GM12878 (cell line): ENCODE data around the gene TLE7. TPM values are rescaled to one million over a fixed set of nuclear protein-coding genes. Genes with fewer than 3 reads are reported as not detected.
A peak's percentile ranks its signal among the peaks of the same experiment; 100 is the strongest.

Experiments
- DPF2 ChIP-seq: fragments of 450-650 bp; IDR thresholded peaks from 2 replicates; pipeline ENCODE4 v1.6.1; 2017; ENCODE audit warnings: mild to moderate bottlenecking
- ETV6 ChIP-seq, 2 experiments: fragments of 450-650 bp in 1 of 2; IDR thresholded peaks in 1 of 2; conservative IDR thresholded peaks in 1 of 2; 2 replicates each; pipeline ENCODE4 v1.6.1; 2014; ENCODE audit warnings: antibody characterized with exemption in 1 of 2, borderline replicate concordance in 1 of 2, low read depth in 1 of 2, mild to moderate bottlenecking in 1 of 2, moderate library complexity in 1 of 2
- GABPA ChIP-seq: IDR thresholded peaks from 2 replicates; pipeline ENCODE4 v1.6.1; 2014; ENCODE audit warnings: antibody characterized with exemption, low read depth, mild to moderate bottlenecking, inconsistent platforms
- IRF4 ChIP-seq: IDR thresholded peaks from 2 replicates; pipeline ENCODE4 v1.6.1; 2011; ENCODE audit warnings: low read depth, low read length
- KDM1A ChIP-seq: fragments of 200-600 bp; sonication (generic); IDR thresholded peaks from 2 replicates; pipeline ENCODE4 v1.6.1; 2016; ENCODE audit warnings: borderline replicate concordance
- MEF2B ChIP-seq: fragments of 450-650 bp; IDR thresholded peaks from 2 replicates; pipeline ENCODE4 v1.6.1; 2018; ENCODE audit warnings: mild to moderate bottlenecking, moderate library complexity; ENCODE audit not compliant: partially characterized antibody, poor library complexity, severe bottlenecking
- NR2C1 ChIP-seq: fragments of 450-650 bp; IDR thresholded peaks from 2 replicates; pipeline ENCODE4 v1.6.1; 2017; ENCODE audit warnings: antibody characterized with exemption, mild to moderate bottlenecking, moderate library complexity
- PAX5 ChIP-seq: IDR thresholded peaks from 2 replicates; pipeline ENCODE4 v1.6.1; 2011; ENCODE audit warnings: low read depth, low read length, borderline replicate concordance
- SUZ12 ChIP-seq: fragments of 200-600 bp; sonication (generic); IDR thresholded peaks from one replicate; pipeline ENCODE4 v1.6.1; 2018; ENCODE audit warnings: antibody characterized with exemption, mild to moderate bottlenecking; ENCODE audit not compliant: unreplicated experiment
- TBL1XR1 ChIP-seq: IDR thresholded peaks from 2 replicates; pipeline ENCODE4 v1.6.1; 2012; ENCODE audit warnings: low read depth, low read length, improper control_type of control experiment
- TCF12 ChIP-seq: IDR thresholded peaks from 2 replicates; pipeline ENCODE4 v1.6.1; 2011; ENCODE audit warnings: low read depth, mild to moderate bottlenecking, low read length
- ZNF24 ChIP-seq: fragments of 450-650 bp; IDR thresholded peaks from 2 replicates; pipeline ENCODE4 v1.6.1; 2017; ENCODE audit warnings: antibody characterized with exemption, mild to moderate bottlenecking
- ZNF622 ChIP-seq: fragments of 450-650 bp; IDR thresholded peaks from 2 replicates; pipeline ENCODE4 v1.6.1; 2017; ENCODE audit warnings: mild to moderate bottlenecking, inconsistent platforms
- polyA plus RNA-seq, 11 experiments: library from polyadenylated mRNA; depleted of rRNA in 4 of 11; unstranded in 6 of 11; stranded (reverse) in 5 of 11; fragments of >200 nt; fragmentation: Nextera tagmentation in 4 of 11; fragmentation: Illumina TruSeq in 1 of 11; extraction: Ambion mirVana in 4 of 11; extraction: Trizol in 1 of 11; gene quantifications; 1 replicate in 1 of 11; 2 replicates in 10 of 11; pipeline versions ENCODE4 v1.2.1 to v1.2.3, GENCODE V29; 2011 to 2016; ENCODE audit warnings: inconsistent platforms in 2 of 11, missing spikeins in 2 of 11, low read depth in 1 of 11
- total RNA-seq, 4 experiments: library from RNA; depleted of rRNA in 3 of 4; stranded (reverse); fragments of >200 nt in 3 of 4; fragmentation: Illumina TruSeq in 1 of 4; extraction: Trizol in 1 of 4; gene quantifications; 2 replicates each; pipeline versions ENCODE4 v1.2.1 to v1.2.3, GENCODE V29; 2013 to 2021
- TF ChIP-seq, protein P1 (sequence below): fragments of 450-650 bp; conservative IDR thresholded peaks from 2 replicates; pipeline ENCODE4 v1.6.1; 2017; ENCODE audit warnings: mild to moderate bottlenecking, moderate library complexity
- TF ChIP-seq, protein P2 (sequence below): IDR thresholded peaks from 2 replicates; pipeline ENCODE4 v1.6.1; 2011; ENCODE audit warnings: mild to moderate bottlenecking, low read depth, low read length, moderate library complexity; ENCODE audit not compliant: insufficient replicate concordance
- TF ChIP-seq, protein P3 (sequence below): fragments of 450-650 bp; IDR thresholded peaks from 2 replicates; pipeline ENCODE4 v1.6.1; 2016; ENCODE audit warnings: mild to moderate bottlenecking, moderate library complexity, borderline replicate concordance
- TF ChIP-seq, protein P4 (sequence below): fragments of 450-650 bp; IDR thresholded peaks from 2 replicates; pipeline ENCODE4 v1.6.1; 2017; ENCODE audit warnings: mild to moderate bottlenecking, moderate library complexity

Gene TLE7
- total and polyA plus RNA-seq, 10 of the 15 experiments (the other 5 are each of a cell fraction or from before 2014, with no cell fraction given), result not detected

DNA sequence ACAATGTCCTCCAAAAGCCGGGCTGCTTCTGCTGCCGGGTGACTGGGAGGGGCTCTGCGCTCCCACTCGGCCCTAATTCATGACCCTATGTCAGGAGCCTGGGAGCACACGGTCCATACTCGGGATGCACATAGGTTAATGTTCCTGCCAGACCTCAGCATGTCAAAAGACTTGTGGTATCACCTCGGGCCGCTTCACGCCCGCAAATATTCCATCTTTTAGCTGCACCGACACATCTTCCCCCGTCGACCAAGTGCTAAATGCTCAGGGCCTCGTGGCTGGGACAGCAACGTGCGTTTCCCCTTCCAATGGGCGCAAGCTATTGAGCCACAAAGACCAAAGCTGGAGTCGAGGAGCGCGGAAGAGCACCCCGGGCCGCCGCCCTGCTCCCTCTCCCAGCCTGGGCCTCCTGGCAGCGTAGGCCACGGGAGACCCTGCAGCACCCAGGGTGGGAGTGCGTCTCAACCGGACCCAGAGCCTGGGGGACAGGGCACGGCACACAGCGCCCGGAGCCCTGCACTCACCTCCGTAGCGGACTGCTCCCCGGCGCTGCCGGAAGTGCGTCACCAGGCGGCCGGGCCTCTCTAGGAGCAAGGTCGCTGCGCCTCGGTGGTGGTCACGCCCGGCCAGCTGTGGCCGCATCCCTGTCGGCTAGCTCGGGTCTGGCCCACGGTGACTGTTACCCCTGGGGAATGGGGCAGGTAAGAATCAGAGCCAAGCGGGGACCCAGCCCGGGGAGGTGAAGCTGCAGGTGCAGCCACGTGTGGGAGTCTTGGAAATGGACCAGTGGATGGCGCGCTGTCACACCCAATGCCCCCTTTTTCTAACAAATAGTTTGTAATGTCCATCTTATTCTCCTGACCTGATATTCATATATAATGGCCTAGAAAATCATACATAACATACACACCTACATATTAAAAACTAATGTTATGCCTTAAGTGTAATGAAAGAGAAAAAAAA, 20.1 kb upstream of the TLE7 start, which contains the start of gene ZNF23 (continued):
- TF ChIP-seq, protein P1, sequence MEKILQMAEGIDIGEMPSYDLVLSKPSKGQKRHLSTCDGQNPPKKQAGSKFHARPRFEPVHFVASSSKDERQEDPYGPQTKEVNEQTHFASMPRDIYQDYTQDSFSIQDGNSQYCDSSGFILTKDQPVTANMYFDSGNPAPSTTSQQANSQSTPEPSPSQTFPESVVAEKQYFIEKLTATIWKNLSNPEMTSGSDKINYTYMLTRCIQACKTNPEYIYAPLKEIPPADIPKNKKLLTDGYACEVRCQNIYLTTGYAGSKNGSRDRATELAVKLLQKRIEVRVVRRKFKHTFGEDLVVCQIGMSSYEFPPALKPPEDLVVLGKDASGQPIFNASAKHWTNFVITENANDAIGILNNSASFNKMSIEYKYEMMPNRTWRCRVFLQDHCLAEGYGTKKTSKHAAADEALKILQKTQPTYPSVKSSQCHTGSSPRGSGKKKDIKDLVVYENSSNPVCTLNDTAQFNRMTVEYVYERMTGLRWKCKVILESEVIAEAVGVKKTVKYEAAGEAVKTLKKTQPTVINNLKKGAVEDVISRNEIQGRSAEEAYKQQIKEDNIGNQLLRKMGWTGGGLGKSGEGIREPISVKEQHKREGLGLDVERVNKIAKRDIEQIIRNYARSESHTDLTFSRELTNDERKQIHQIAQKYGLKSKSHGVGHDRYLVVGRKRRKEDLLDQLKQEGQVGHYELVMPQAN, result peak; percentile 82
- TF ChIP-seq, protein P2, sequence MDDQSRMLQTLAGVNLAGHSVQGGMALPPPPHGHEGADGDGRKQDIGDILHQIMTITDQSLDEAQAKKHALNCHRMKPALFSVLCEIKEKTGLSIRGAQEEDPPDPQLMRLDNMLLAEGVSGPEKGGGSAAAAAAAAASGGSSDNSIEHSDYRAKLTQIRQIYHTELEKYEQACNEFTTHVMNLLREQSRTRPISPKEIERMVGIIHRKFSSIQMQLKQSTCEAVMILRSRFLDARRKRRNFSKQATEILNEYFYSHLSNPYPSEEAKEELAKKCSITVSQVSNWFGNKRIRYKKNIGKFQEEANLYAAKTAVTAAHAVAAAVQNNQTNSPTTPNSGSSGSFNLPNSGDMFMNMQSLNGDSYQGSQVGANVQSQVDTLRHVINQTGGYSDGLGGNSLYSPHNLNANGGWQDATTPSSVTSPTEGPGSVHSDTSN, result peak; percentile 51
- TF ChIP-seq, protein P3, sequence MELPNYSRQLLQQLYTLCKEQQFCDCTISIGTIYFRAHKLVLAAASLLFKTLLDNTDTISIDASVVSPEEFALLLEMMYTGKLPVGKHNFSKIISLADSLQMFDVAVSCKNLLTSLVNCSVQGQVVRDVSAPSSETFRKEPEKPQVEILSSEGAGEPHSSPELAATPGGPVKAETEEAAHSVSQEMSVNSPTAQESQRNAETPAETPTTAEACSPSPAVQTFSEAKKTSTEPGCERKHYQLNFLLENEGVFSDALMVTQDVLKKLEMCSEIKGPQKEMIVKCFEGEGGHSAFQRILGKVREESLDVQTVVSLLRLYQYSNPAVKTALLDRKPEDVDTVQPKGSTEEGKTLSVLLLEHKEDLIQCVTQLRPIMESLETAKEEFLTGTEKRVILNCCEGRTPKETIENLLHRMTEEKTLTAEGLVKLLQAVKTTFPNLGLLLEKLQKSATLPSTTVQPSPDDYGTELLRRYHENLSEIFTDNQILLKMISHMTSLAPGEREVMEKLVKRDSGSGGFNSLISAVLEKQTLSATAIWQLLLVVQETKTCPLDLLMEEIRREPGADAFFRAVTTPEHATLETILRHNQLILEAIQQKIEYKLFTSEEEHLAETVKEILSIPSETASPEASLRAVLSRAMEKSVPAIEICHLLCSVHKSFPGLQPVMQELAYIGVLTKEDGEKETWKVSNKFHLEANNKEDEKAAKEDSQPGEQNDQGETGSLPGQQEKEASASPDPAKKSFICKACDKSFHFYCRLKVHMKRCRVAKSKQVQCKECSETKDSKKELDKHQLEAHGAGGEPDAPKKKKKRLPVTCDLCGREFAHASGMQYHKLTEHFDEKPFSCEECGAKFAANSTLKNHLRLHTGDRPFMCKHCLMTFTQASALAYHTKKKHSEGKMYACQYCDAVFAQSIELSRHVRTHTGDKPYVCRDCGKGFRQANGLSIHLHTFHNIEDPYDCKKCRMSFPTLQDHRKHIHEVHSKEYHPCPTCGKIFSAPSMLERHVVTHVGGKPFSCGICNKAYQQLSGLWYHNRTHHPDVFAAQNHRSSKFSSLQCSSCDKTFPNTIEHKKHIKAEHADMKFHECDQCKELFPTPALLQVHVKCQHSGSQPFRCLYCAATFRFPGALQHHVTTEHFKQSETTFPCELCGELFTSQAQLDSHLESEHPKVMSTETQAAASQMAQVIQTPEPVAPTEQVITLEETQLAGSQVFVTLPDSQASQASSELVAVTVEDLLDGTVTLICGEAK, result peak; percentile 93
- TF ChIP-seq MEF2B (peak; percentile 57), ETV6 (conservative IDR thresholded peaks at IDR 0.05 in 1 of 2, IDR thresholded peaks at IDR 0.05 in 1 of 2; ENCODE audit: borderline replicate concordance in 1 of 2, low read depth in 1 of 2) (no peak), SUZ12 (no peak), TBL1XR1 (0 out of 2 replicates have a peak, but pooled peaks have one; percentile 33), DPF2 (peak; percentile 50; the same call in 1 of the 2 replicates), NR2C1 (peak; percentile 84), TCF12 (0 out of 2 replicates have a peak, but pooled peaks have one; percentile 63), IRF4 (0 out of 2 replicates have a peak, but pooled peaks have one; percentile 39), PAX5 (peak; percentile 100), GABPA (peak; percentile 94), ZNF622 (no peak), ZNF24 (peak; percentile 20; the same call in 1 of the 2 replicates), KDM1A (no peak)
- TF ChIP-seq, protein P4, sequence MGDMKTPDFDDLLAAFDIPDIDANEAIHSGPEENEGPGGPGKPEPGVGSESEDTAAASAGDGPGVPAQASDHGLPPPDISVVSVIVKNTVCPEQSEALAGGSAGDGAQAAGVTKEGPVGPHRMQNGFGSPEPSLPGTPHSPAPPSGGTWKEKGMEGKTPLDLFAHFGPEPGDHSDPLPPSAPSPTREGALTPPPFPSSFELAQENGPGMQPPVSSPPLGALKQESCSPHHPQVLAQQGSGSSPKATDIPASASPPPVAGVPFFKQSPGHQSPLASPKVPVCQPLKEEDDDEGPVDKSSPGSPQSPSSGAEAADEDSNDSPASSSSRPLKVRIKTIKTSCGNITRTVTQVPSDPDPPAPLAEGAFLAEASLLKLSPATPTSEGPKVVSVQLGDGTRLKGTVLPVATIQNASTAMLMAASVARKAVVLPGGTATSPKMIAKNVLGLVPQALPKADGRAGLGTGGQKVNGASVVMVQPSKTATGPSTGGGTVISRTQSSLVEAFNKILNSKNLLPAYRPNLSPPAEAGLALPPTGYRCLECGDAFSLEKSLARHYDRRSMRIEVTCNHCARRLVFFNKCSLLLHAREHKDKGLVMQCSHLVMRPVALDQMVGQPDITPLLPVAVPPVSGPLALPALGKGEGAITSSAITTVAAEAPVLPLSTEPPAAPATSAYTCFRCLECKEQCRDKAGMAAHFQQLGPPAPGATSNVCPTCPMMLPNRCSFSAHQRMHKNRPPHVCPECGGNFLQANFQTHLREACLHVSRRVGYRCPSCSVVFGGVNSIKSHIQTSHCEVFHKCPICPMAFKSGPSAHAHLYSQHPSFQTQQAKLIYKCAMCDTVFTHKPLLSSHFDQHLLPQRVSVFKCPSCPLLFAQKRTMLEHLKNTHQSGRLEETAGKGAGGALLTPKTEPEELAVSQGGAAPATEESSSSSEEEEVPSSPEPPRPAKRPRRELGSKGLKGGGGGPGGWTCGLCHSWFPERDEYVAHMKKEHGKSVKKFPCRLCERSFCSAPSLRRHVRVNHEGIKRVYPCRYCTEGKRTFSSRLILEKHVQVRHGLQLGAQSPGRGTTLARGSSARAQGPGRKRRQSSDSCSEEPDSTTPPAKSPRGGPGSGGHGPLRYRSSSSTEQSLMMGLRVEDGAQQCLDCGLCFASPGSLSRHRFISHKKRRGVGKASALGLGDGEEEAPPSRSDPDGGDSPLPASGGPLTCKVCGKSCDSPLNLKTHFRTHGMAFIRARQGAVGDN, result peak; percentile 33; the same call in 1 of the 2 replicates
